HEK293 (cell line): ENCODE measurements around the gene MRC2.

Experiments used
- ATF2 ChIP-seq: fragments of 450-650 bp; formaldehyde crosslinking; IDR thresholded peaks from 2 replicates; pipeline ENCODE4 v1.5.1; 2016; ENCODE audit warnings: missing biosample characterization, missing genetic modification characterization, low read depth
- CTCF ChIP-seq: fragments of 450-650 bp; formaldehyde crosslinking; IDR thresholded peaks from 2 replicates; pipeline ENCODE4 v1.5.1; 2016; ENCODE audit warnings: missing biosample characterization, missing genetic modification characterization
- MEIS1 ChIP-seq: sonication (generic); formaldehyde crosslinking; IDR thresholded peaks from 2 replicates; pipeline ENCODE4 v1.8.1; 2022; ENCODE audit warnings: missing genetic modification reagents, mild to moderate bottlenecking, borderline replicate concordance
- MYNN ChIP-seq: fragments of 450-650 bp; formaldehyde crosslinking; IDR thresholded peaks from 2 replicates; pipeline ENCODE4 v1.5.1; 2016; ENCODE audit warnings: missing biosample characterization, missing genetic modification characterization, borderline replicate concordance
- PBX3 ChIP-seq: sonication (generic); formaldehyde crosslinking; IDR thresholded peaks from 2 replicates; pipeline ENCODE4 v1.8.1; 2022; ENCODE audit warnings: mild to moderate bottlenecking, moderate library complexity, missing genetic modification reagents
- SCRT2 ChIP-seq: fragments of 450-650 bp; formaldehyde crosslinking; IDR thresholded peaks from 2 replicates; pipeline ENCODE4 v1.5.1; 2016; ENCODE audit warnings: missing biosample characterization, missing genetic modification characterization
- TSHZ1 ChIP-seq: fragments of 450-650 bp; formaldehyde crosslinking; IDR thresholded peaks from 2 replicates; pipeline ENCODE4 v1.5.1; 2016; ENCODE audit warnings: missing biosample characterization, missing genetic modification characterization, borderline replicate concordance
- ZFP69B ChIP-seq: fragments of 450-650 bp; formaldehyde crosslinking; IDR thresholded peaks from 2 replicates; pipeline ENCODE4 v1.5.1; 2016; ENCODE audit warnings: missing biosample characterization, missing genetic modification characterization
- ZNF692 ChIP-seq: fragments of 450-650 bp; formaldehyde crosslinking; IDR thresholded peaks from 2 replicates; pipeline ENCODE4 v1.5.1; 2016; ENCODE audit warnings: missing biosample characterization, missing genetic modification characterization
- ZNF747 ChIP-seq: fragments of 450-650 bp; formaldehyde crosslinking; IDR thresholded peaks from 2 replicates; pipeline ENCODE4 v1.5.1; 2016; ENCODE audit warnings: missing biosample characterization, missing genetic modification characterization

- TF ChIP-seq ZNF747, result no peak
- no peak for TF ChIP-seq TSHZ1 (tag by site-specific recombination)
- TF ChIP-seq CTCF (tag by site-specific recombination), result no peak
- TF ChIP-seq PBX3 (CRISPR knock-in tag), result no peak
- TF ChIP-seq ZFP69B, result no peak
- TF ChIP-seq MYNN (tag by site-specific recombination), result no peak
- TF ChIP-seq SCRT2 (tag by site-specific recombination), result no peak
- TF ChIP-seq ATF2 (tag by site-specific recombination), result no peak
- TF ChIP-seq ZNF692 (tag by site-specific recombination), result no peak
- no peak for TF ChIP-seq MEIS1 (CRISPR knock-in tag)
Observed at GRCh38 chr17:62662855-62663254, 35.4 kb downstream of the MRC2 start.
